Upper lobe of left lung (tissue), 6 donors: ENCODE results near the gene CES2. TPM values are rescaled to one million over a fixed set of nuclear protein-coding genes. Genes with fewer than 3 reads are reported as not detected.

Experiments
- ATAC-seq, 2 donors: fragments of 200-7000 bp; cut with Tn5 transposase; one replicate each; pipeline ENCODE4 v1.9.1; 2022; ENCODE audit warnings: mild to moderate bottlenecking in 2 of 2, moderate library complexity in 2 of 2; ENCODE audit not compliant: low FRiP score in 2 of 2
- DNase-seq, 2 donors: peaks; one replicate each; pipeline ENCODE4 v3.0.0-alpha.2; 2019 to 2020
- H3K27ac ChIP-seq, 4 donors: fragments of 200-600 bp; sonication (generic); one replicate each; pipeline ENCODE4 v1.5.1; 2016 to 2019
- H3K27me3 ChIP-seq, 4 donors: fragments of 200-600 bp; sonication (generic); one replicate each; pipeline ENCODE4 v1.5.1; 2017 to 2019
- H3K36me3 ChIP-seq, 4 donors: fragments of 200-600 bp; sonication (generic); one replicate each; pipeline ENCODE4 v1.5.1; 2016 to 2019
- H3K4me1 ChIP-seq, 4 donors: fragments of 200-600 bp; sonication (generic); one replicate each; pipeline ENCODE4 v1.5.1; 2018 to 2019
- H3K4me3 ChIP-seq, 4 donors: fragments of 200-600 bp; sonication (generic); one replicate each; pipeline ENCODE4 v1.5.1; 2017 to 2019; ENCODE audit warnings: mild to moderate bottlenecking in 2 of 4, moderate library complexity in 1 of 4
- H3K9me3 ChIP-seq, 4 donors: fragments of 200-600 bp; sonication (generic); one replicate each; pipeline ENCODE4 v1.5.1; 2018 to 2019
- EP300 ChIP-seq, 4 donors: sonication (generic); formaldehyde crosslinking; IDR thresholded peaks; one replicate each; pipeline ENCODE4 v1.5.1; 2017; ENCODE audit warnings: antibody characterized with exemption in 4 of 4, control low read depth in 2 of 4
- POLR2A ChIP-seq, 4 donors: fragments of 450-650 bp; IDR thresholded peaks; one replicate each; pipeline ENCODE4 v1.5.1; 2016 to 2017; ENCODE audit warnings: antibody characterized with exemption in 4 of 4, mild to moderate bottlenecking in 2 of 4
- POLR2AphosphoS5 ChIP-seq, 2 donors: sonication (generic); formaldehyde crosslinking; IDR thresholded peaks; one replicate each; pipeline ENCODE4 v1.5.1; 2017; ENCODE audit warnings: antibody characterized with exemption in 2 of 2
- WGBS, 2 donors: methylation state at CpG; one replicate each; pipeline ENCODE4 v1.1.5; 2017 to 2018; 5-methylcytosine and 5-hydroxymethylcytosine counted together
- total RNA-seq, 6 donors: library from RNA; depleted of rRNA in 4 of 6; stranded (reverse); fragments of >200 nt in 4 of 6; gene quantifications; one replicate each; pipeline versions ENCODE4 v1.1.0 to v1.2.1, GENCODE V29; 2016 to 2021
- TF ChIP-seq, protein P1 (sequence below), 6 experiments: fragments of 450-650 bp in 4 of 6; fragments of 200-600 bp in 2 of 6; sonication (generic) in 2 of 6; IDR thresholded peaks; one replicate each; pipeline ENCODE4 v1.5.1; 2016 to 2019; ENCODE audit warnings: antibody characterized with exemption in 6 of 6
- donor health status: DM: no; HTN: no; CAD: no; lungs with moderate emphysema.
- donor health status: DM: no; HTN: yes; CAD: no; lungs with severe emphysema.

The CES2 gene
- total RNA-seq, 6 donors from 2014 or later, result 32.2 to 76.1 (median 46.5) TPM

DNA sequence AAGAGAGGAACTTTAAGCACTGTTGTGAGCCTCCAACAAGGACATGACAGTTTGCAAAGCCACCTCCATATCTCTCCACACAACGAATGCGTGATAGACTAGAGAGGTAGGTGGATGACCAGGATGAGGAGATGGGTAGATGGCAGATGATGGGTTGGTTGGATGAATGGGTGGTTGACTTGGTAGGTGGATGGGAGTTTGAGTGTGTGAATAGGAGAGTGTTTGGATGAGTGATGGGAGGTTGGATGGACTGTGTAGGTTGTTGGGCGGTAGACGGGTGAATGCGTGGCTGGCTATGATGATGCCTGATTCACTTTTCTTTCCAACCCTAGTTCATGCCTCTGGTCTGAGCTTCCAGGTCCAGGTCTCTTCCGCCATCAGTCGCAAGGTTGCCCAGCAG is 20.8 kb upstream of the CES2 start:
- no peak overlapping the region for H3K27ac ChIP-seq
- DNase-seq (no peak), ATAC-seq (no peak)
- 96 to 98% methylated on average over 7 of the region's 7 CpGs for WGBS, 2 donors
- no peak for TF ChIP-seq POLR2A (IDR thresholded peaks at IDR 0.05)
- no peak for TF ChIP-seq POLR2AphosphoS5 (IDR thresholded peaks at IDR 0.05)
- no peak for TF ChIP-seq EP300 (IDR thresholded peaks at IDR 0.05)
- TF ChIP-seq, protein P1, sequence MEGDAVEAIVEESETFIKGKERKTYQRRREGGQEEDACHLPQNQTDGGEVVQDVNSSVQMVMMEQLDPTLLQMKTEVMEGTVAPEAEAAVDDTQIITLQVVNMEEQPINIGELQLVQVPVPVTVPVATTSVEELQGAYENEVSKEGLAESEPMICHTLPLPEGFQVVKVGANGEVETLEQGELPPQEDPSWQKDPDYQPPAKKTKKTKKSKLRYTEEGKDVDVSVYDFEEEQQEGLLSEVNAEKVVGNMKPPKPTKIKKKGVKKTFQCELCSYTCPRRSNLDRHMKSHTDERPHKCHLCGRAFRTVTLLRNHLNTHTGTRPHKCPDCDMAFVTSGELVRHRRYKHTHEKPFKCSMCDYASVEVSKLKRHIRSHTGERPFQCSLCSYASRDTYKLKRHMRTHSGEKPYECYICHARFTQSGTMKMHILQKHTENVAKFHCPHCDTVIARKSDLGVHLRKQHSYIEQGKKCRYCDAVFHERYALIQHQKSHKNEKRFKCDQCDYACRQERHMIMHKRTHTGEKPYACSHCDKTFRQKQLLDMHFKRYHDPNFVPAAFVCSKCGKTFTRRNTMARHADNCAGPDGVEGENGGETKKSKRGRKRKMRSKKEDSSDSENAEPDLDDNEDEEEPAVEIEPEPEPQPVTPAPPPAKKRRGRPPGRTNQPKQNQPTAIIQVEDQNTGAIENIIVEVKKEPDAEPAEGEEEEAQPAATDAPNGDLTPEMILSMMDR (IDR thresholded peaks at IDR 0.05), result no peak
- H3K27me3 ChIP-seq, result no peaks in the 10 kb centered on the region
- H3K4me3 ChIP-seq, result no peak overlapping the region
- H3K9me3 ChIP-seq, result no peaks in the 10 kb centered on the region
- no peaks in the 10 kb centered on the region for H3K36me3 ChIP-seq
- H3K4me1 ChIP-seq, result no peaks in the 10 kb centered on the region

DNA sequence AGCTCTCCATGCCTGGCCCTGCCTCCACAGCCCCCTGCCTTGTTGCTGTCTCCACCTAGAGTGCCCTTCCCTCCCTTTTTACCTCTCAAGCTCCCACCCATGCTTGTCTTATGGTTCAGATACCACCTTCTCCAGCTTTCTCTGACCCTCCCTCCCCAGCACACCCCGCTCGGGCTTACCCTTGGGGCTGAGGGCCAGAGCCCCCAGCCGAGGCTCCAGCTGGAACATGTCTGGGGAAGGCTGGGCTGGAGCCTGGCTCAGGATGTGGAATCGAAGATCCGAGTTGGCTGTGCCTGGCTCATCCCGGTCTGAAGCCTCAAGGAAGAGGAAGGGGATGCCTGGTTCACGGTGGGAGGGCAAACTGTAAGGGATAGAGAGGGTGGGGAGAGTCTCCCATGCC is 20.3 kb upstream of the CES2 start:
- WGBS, 2 donors, result 61 to 62% methylated on average over 6 to 7 of the region's 7 CpGs
- no peaks in the 10 kb centered on the region for H3K9me3 ChIP-seq
- TF ChIP-seq EP300 (IDR thresholded peaks at IDR 0.05) (no peak), POLR2A (IDR thresholded peaks at IDR 0.05) (no peak)
- no peaks in the 10 kb centered on the region for H3K4me1 ChIP-seq
- H3K36me3 ChIP-seq, result no peaks in the 10 kb centered on the region
- DNase-seq (no peak), ATAC-seq (no peak)
- no peak overlapping the region for H3K27ac ChIP-seq
- H3K27me3 ChIP-seq, result no peaks in the 10 kb centered on the region
- H3K4me3 ChIP-seq, result no peak overlapping the region

DNA sequence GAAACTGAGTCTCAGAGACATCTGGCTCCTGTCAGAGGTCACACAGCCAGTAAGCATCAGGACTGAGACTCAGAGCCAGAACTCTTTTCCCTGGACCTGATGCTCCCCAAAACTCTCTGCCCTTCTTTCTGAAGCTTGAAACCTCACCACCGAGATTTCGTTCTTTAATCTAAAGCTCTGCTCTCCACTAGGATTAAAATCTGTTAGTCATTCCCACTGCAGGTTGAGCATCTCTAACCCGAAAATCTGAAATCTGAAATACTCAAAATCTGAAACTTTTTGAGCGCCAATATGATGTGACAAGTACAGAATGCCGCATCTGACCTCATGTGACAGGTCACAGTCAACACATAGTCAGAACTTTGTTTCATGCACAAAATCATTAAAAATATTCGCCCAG is 18.8 kb upstream of the CES2 start:
- ATAC-seq (no peak), DNase-seq (no peak)
- no peak overlapping the region for H3K27ac ChIP-seq
- H3K4me1 ChIP-seq, result no peaks in the 10 kb centered on the region
- no peaks in the 10 kb centered on the region for H3K27me3 ChIP-seq
- peaks cover 0 to under 1% (median under 1%) of the 10 kb centered on the region in 4 donors for H3K36me3 ChIP-seq
- no peak overlapping the region for H3K4me3 ChIP-seq
- no peaks in the 10 kb centered on the region for H3K9me3 ChIP-seq
- TF ChIP-seq POLR2A (IDR thresholded peaks at IDR 0.05), result no peak
- 84 to 90% methylated on average over 6 of the region's 6 CpGs for WGBS, 2 donors

DNA sequence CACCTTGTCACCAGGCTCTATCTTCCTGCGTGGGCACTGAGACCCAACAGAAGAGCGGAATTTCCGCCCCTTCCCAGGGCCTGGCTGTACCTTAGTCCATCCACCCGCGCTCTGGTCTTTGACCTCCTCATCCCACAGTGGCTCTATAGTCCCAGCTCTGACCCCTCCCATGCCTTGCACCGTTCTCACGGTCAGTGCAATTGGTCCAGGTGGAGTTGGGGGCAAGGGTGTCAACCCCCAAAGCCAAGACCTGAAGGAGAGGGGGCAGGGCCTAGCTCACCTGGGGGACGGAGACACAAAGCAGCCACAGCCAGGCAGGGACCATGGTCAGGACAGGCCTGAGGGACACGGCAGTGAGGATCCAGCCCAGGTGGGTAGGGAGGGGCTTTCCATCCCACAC is 17.6 kb upstream of the CES2 start:
- Histone ChIP-seq H3K4me3 (no peak overlapping the region), H3K27me3 (no peaks in the 10 kb centered on the region), H3K9me3 (no peaks in the 10 kb centered on the region), H3K36me3 (peaks cover 0 to 8% (median 4%) of the 10 kb centered on the region in 4 donors), H3K27ac (no peak overlapping the region), H3K4me1 (no peaks in the 10 kb centered on the region)
- WGBS, 2 donors, result 86 to 91% methylated on average over 7 to 9 of the region's 9 CpGs
- TF ChIP-seq POLR2A (IDR thresholded peaks at IDR 0.05) (no peak), EP300 (IDR thresholded peaks at IDR 0.05) (no peak), POLR2AphosphoS5 (IDR thresholded peaks at IDR 0.05) (no peak)
- TF ChIP-seq, protein P1 (IDR thresholded peaks at IDR 0.05), result no peak
- ATAC-seq (no peak), DNase-seq (no peak)

DNA sequence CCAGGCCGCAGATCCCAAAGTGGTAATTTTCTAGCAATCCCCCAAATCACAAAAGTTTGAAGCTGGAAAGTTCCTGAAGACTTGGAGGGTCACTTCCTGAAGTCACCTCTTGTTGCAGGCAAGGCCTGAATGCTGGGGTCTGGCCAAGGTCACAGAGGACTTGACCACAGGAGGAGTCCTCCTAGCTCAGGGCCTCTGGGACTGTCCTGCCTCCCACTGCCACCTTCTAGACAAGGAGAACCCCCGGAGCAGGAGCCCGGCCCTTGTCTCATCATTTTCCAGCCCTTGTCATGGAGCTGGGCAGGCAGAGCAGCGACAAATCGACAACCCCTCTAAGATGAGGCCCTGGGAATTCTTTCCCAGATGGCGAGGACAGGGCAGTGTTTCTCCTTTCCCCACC is 17.0 kb upstream of the CES2 start:
- peaks cover 0 to 4% (median 1%) of the 10 kb centered on the region in 4 donors for H3K4me1 ChIP-seq
- no peaks in the 10 kb centered on the region for H3K27me3 ChIP-seq
- H3K4me3 ChIP-seq, result no peak overlapping the region
- no peak overlapping the region for H3K27ac ChIP-seq
- DNase-seq (no peak), ATAC-seq (no peak)
- TF ChIP-seq POLR2AphosphoS5 (IDR thresholded peaks at IDR 0.05), result no peak
- no peak for TF ChIP-seq POLR2A (IDR thresholded peaks at IDR 0.05)
- TF ChIP-seq, protein P1 (IDR thresholded peaks at IDR 0.05), result no peak
- peaks cover 0 to 8% (median 4%) of the 10 kb centered on the region in 4 donors for H3K36me3 ChIP-seq
- 85 to 94% methylated on average over 3 to 6 of the region's 6 CpGs for WGBS, 2 donors
- H3K9me3 ChIP-seq, result no peaks in the 10 kb centered on the region

DNA sequence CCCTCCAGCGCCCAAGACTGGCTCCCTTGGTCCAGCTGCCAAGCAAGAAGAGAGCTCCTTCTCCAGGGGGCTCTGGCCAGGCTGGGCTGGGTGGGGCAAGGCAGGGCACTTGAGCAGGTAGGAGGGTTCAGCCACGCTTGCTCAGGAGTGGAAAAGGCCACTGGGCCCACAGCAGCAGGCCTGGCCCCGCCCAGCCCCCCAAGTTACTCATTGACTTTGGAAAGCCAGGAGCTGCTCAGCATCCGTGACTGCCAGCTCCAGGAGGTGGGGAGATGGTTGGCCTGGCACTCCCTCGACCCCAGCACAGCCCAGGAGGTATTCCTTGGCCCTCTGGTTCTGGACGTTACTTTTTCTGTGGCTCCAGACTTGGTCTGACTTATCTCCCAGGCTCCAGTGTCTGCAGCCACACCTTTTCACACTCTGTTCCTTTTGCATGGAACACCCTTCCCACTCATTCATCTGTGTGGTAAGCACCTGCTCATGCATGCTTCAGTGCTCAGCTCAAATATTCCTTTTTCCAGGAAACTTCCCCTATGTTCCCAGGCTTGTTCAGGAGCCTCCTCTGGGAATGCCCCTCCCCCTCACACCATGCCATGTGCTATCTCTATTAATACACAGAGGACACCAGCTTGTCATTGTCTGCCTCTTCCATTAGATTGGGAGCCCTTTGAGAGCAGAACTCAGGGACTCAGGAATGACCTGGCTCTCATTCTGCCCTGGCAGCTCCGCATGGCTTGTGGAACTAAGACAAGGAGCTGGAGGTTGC is 16.3 kb upstream of the CES2 start, which contains the start of gene CDH16:
TSS of gene CDH16 (minus strand) at position 83 of the 766 bp plus-strand sequence. CDS start 820 bp downstream, outside the sequence.
- DNase-seq (no peak), ATAC-seq (no peak)
- no peaks in the 10 kb centered on the region for H3K9me3 ChIP-seq
- H3K27me3 ChIP-seq, result peaks cover 0 to 1% (median 0%) of the 10 kb centered on the region in 4 donors
- no peak within 1 kb of the TSS for H3K4me3 ChIP-seq
- H3K27ac ChIP-seq, result peak within 1 kb of the TSS in 2 of 4 donors; percentile 11 to 26
- 58 to 66% methylated on average over 6 of the region's 7 CpGs for WGBS, 2 donors
- TF ChIP-seq EP300 (IDR thresholded peaks at IDR 0.05) (no peak), POLR2A (IDR thresholded peaks at IDR 0.05) (no peak), POLR2AphosphoS5 (IDR thresholded peaks at IDR 0.05) (no peak)
- TF ChIP-seq, protein P1 (IDR thresholded peaks at IDR 0.05), result no peak
- peaks cover 0 to 8% (median 4%) of the 10 kb centered on the region in 4 donors for H3K36me3 ChIP-seq
- peaks cover 5 to 10% (median 6%) of the 10 kb centered on the region in 4 donors for H3K4me1 ChIP-seq
